Measurements from ENCODE around the gene CPVL. TPM values are rescaled to one million over a fixed set of nuclear protein-coding genes. Genes with fewer than 3 reads are reported as not detected.

Gene CPVL
- total and polyA plus RNA-seq, 2 of the 4 experiments (the other 2 are of a cell fraction), result not detected

GRCh38 chr7:29106669-29106988, 39.7 kb downstream of the CPVL start:
- no peak overlapping the region for H2AK9ac ChIP-seq (replicated peaks; ENCODE audit: low read depth, low read length, poor library complexity)
- no CpG with 5 or more reads among the region's 3 CpGs for WGBS, 2 experiments (ENCODE audit: extremely low coverage in 2 of 2, insufficient read length in 1 of 2)
- no peaks in the 10 kb centered on the region for H4K20me1 ChIP-seq (ENCODE audit: insufficient read depth, low read length)
- dilution Hi-C loops (cut with HindIII; ENCODE audit: low sequenced_read_pairs, unreplicated experiment) (no loop called here), intact Hi-C loops (cut with micrococcal nuclease) (loop anchor here (1.0 to 10.0 kb wide), 5 partner anchors 179 to 1912 kb away; no protein-coding TSS in a partner anchor), in situ Hi-C loops (cut with MboI; ENCODE audit: low sequenced_read_pairs) (loop anchor here (10.0 to 25.0 kb wide), 3 partner anchors 298 to 819 kb away; no protein-coding TSS in a partner anchor)
- H3K14ac ChIP-seq (replicated peaks; ENCODE audit: low read depth, low read length), result no peak overlapping the region
- H3K27ac ChIP-seq (ENCODE audit: insufficient read depth, low read length), result no peak overlapping the region
- no peak overlapping the region for H4K5ac ChIP-seq (ENCODE audit: low read depth, low read length)
- H3K79me1 ChIP-seq (ENCODE audit: low read depth in 1 of 2, low read length in 2 of 2), result no peaks in the 10 kb centered on the region
- no peak for TF ChIP-seq MXI1 (IDR thresholded peaks at IDR 0.05; ENCODE audit: borderline replicate concordance, low read depth, low read length)
- TF ChIP-seq POLR2A (IDR thresholded peaks at IDR 0.05; ENCODE audit: low read depth, low read length), result no peak
- no peak for TF ChIP-seq RCOR1 (IDR thresholded peaks at IDR 0.05; ENCODE audit: insufficient replicate concordance, low read length)
- no peak for TF ChIP-seq BHLHE40 (IDR thresholded peaks at IDR 0.05; ENCODE audit: low read depth, low read length)
- no peak for TF ChIP-seq SMC3 (IDR thresholded peaks at IDR 0.05; ENCODE audit: low read depth, low read length)
- no peak for TF ChIP-seq CHD1 (IDR thresholded peaks at IDR 0.05; ENCODE audit: low read depth, low read length)
- TF ChIP-seq MAFK (IDR thresholded peaks at IDR 0.05; ENCODE audit: low read depth, low read length), result no peak
- no peak for TF ChIP-seq RAD21 (IDR thresholded peaks at IDR 0.05; ENCODE audit: low read length)
- no peak overlapping the region for H2BK15ac ChIP-seq (ENCODE audit: low read depth, low read length)
- H3K9me3 ChIP-seq (ENCODE audit: control insufficient read depth, insufficient read depth, low read length), result no peaks in the 10 kb centered on the region
- no peak overlapping the region for H2BK5ac ChIP-seq (ENCODE audit: low read depth, low read length, poor library complexity, severe bottlenecking)
- no peaks in the 10 kb centered on the region for H3K36me3 ChIP-seq (ENCODE audit: control insufficient read depth, insufficient read depth, low read length)
- no peak overlapping the region for H3K4me3 ChIP-seq (ENCODE audit: insufficient read depth, low read depth, low read length)
- ChIA-PET POLR2A (ENCODE audit: unreplicated experiment) (no interaction called here), CTCF (interaction anchor here (0.7 to 2.2 kb wide), 11 partner anchors 11 to 302 kb away, joined by 3 to 36 read pairs (median 5); no protein-coding TSS in a partner anchor)
- no peak overlapping the region for H3K9ac ChIP-seq (ENCODE audit: low read depth, low read length)
- no peak overlapping the region for H3K4me2 ChIP-seq (ENCODE audit: low read depth, low read length)
- ATAC-seq (ENCODE audit: low read depth), result no peak
- H3K4me1 ChIP-seq (ENCODE audit: control insufficient read depth, insufficient read depth, low read length), result no peaks in the 10 kb centered on the region
- BruUV-seq (replicated peaks), result no TSS peak
- H3K27me3 ChIP-seq (ENCODE audit: control insufficient read depth, insufficient read depth, low read length), result peaks cover 7% of the 10 kb centered on the region
- H2BK20ac ChIP-seq (ENCODE audit: low read depth, low read length), result no peak overlapping the region
- no peaks in the 10 kb centered on the region for H3K9me1 ChIP-seq (ENCODE audit: insufficient read depth, low read length)
- H3K56ac ChIP-seq (ENCODE audit: extremely low read depth, insufficient read depth, low read length), result no peak overlapping the region
- H2BK120ac ChIP-seq (ENCODE audit: low read depth, low read length), result no peak overlapping the region
- H3K4ac ChIP-seq (ENCODE audit: low read depth, low read length), result no peak overlapping the region
- no peak overlapping the region for H2AFZ ChIP-seq (replicated peaks; ENCODE audit: low read length, poor library complexity)
- no peak overlapping the region for H4K8ac ChIP-seq (ENCODE audit: low read depth in 2 of 2, low read length in 2 of 2)
- H4K91ac ChIP-seq (ENCODE audit: insufficient read depth, low read depth, low read length), result no peak overlapping the region
- H2AK5ac ChIP-seq (ENCODE audit: low read depth, low read length), result no peak overlapping the region
- H3K18ac ChIP-seq (ENCODE audit: low read depth, low read length), result no peak overlapping the region
- no peak for DNase-seq
- H3K23ac ChIP-seq (ENCODE audit: low read depth, low read length), result no peak overlapping the region

All from IMR-90 (cell line).